ENCODE measurements around the gene HSPA4.
"Not testable (repeated sequence)": the region's sequence is repeated elsewhere in the genome, so short reads cannot be mapped to it uniquely, and the experiment has no call there.

Gene HSPA4

DNA sequence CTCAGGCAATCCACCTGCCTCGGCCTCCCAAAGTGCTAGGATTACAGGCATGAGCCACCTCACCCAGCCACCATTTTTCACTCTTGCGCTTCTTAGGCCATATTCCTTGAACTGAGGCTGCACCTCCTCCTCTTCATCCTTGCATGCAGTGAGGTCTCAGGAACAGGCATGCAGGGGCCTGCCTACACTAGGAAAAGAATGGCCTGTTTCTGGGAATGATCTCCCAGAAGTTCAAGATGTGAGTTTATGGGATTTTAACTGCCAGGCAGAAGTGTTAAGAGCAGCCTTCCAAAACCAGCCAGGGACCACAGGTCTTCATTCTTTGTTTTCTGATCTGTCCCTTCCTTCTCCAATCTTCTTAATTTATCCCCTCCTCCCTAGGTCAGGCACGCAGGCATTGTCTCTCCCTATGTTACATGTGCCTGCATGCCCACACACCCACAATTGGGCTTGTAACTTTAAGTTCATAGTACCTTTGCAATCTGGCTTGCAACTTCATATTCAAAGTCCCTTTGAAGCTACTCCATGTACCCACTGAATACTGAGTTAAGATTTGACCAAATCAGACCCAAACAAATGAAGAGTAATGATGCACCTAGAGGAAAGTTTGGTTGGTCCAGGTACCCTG lies 10.5 kb upstream of the HSPA4 start:
- DNase-seq (ENCODE audit: low read depth): no peak
- no peak for TF ChIP-seq CTCF (IDR thresholded peaks at IDR 0.05; ENCODE audit: control insufficient read depth, insufficient read depth, low read depth, low read length, missing control alignments)
- no peak overlapping the region for H3K4me3 ChIP-seq (ENCODE audit: control insufficient read depth, low read depth, low read length)

- TF ChIP-seq CTCF (IDR thresholded peaks at IDR 0.05; ENCODE audit: control insufficient read depth, insufficient read depth, low read depth, low read length, missing control alignments): peak; percentile 9
- H3K4me3 ChIP-seq (ENCODE audit: control insufficient read depth, low read depth, low read length): no peak overlapping the region
- DNase-seq (ENCODE audit: low read depth): no peak
Measured at GRCh38 chr5:133041910-133042309, 9.9 kb upstream of the HSPA4 start.

GRCh38 chr5:133046560-133046959 lies 5.3 kb upstream of the HSPA4 start:
- not testable (repeated sequence) for H3K4me3 ChIP-seq (ENCODE audit: control insufficient read depth, low read depth, low read length); DNase-seq (ENCODE audit: low read depth)

DNA sequence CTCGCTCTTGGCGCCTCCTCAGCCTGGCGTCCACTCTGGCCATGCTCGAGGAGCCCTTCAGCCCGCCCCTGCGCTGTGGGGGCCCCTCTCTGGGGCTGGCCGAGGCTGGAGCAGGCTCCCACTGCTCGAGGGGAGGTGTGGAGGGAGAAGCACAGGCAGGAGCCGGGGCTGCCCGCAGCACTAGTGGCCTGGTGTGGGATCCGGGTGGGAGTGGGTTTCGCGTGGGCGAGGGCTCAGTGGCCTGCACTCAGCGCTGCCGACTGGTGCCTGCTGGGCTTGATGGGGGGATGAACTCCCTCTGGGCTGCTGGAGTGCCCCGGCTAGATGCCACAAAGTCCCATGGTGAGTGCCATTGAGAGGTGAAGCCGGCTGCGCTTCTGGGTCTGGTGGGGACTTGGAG lies 4.4 kb upstream of the HSPA4 start:
- DNase-seq (ENCODE audit: low read depth): no peak
- H3K4me3 ChIP-seq (ENCODE audit: control insufficient read depth, low read depth, low read length): no peak overlapping the region
- no peak for TF ChIP-seq CTCF (IDR thresholded peaks at IDR 0.05; ENCODE audit: control insufficient read depth, insufficient read depth, low read depth, low read length, missing control alignments)

GRCh38 chr5:133048993-133049725 lies 2.7 kb upstream of the HSPA4 start:
- TF ChIP-seq CTCF (IDR thresholded peaks at IDR 0.05; ENCODE audit: control insufficient read depth, insufficient read depth, low read depth, low read length, missing control alignments): no peak
- no peak for DNase-seq (ENCODE audit: low read depth)
- no peak overlapping the region for H3K4me3 ChIP-seq (ENCODE audit: control insufficient read depth, low read depth, low read length)

DNA sequence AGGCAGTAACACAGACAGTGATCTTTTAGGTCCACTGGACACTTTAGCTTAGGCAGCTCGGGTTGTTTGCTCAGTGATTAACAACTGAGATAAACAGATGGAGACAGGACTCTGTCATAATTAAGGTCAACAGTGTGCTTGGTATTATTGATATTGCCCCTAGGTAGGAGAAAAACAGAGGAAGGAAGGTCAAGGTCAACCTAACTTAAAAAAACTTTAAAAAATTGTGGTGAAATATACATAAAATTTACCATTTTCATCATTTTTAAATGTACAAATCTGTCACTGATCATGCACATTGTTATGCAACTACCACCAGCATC lies 2.1 kb upstream of the HSPA4 start:
- DNase-seq (ENCODE audit: low read depth): no peak
- TF ChIP-seq CTCF (IDR thresholded peaks at IDR 0.05; ENCODE audit: control insufficient read depth, insufficient read depth, low read depth, low read length, missing control alignments): no peak
- H3K4me3 ChIP-seq (ENCODE audit: control insufficient read depth, low read depth, low read length): no peak overlapping the region

DNA sequence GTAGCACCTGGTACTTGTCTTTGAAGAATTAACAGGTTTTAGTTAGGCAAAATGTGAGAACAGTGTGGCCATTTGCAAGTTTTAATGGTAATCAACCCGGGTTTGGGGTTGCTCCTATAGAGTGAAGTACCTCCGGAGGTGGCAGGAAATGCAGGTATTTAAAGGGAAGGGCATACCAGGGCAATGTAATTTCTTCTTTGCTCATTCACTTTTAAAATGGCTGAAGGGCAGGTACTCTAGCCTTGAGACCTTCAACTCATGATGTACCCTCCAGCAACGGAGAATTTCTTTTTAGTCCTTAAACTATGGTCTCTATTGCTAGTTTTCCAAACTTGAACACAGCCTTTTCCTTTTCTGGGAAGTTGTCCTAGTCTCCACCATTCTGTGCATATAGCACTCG lies 1.3 kb upstream of the HSPA4 start:
- no peak for TF ChIP-seq CTCF (IDR thresholded peaks at IDR 0.05; ENCODE audit: control insufficient read depth, insufficient read depth, low read depth, low read length, missing control alignments)
- peak overlapping the region; percentile 98 for H3K4me3 ChIP-seq (ENCODE audit: control insufficient read depth, low read depth, low read length)
- DNase-seq (ENCODE audit: low read depth): no peak
